Activated CD4-positive, alpha-beta memory T cell treated with anti-CD3 and anti-CD28 coated beads for 36 hours (primary cell): ENCODE data around the gene WDSUB1. TPM values are rescaled to one million over a fixed set of nuclear protein-coding genes. Genes with fewer than 3 reads are reported as not detected.

Experiments used
- CTCF ChIA-PET: fragments of 350-600 bp; sonication (Branson Sonifier 250); formaldehyde crosslinking; loops from one replicate; lab custom pipeline; 2021; ENCODE audit warnings: antibody characterized with exemption, inconsistent platforms; lab: Charles Lee
- POLR2A ChIA-PET: fragments of 350-600 bp; sonication (Branson Sonifier 250); formaldehyde crosslinking; loops from one replicate; lab custom pipeline; 2021; ENCODE audit warnings: antibody characterized with exemption; lab: Charles Lee
- DNase-seq: peaks from one replicate; pipeline ENCODE4 v3.0.0-alpha.2; 2020
- H3K27ac Mint-ChIP-seq: one replicate; pipeline ENCODE4 v1.8.0; 2021; ENCODE audit warnings: mixed read lengths
- H3K27me3 Mint-ChIP-seq: one replicate; pipeline ENCODE4 v1.8.0; 2021; ENCODE audit warnings: mixed read lengths
- H3K36me3 Mint-ChIP-seq: one replicate; pipeline ENCODE4 v1.8.0; 2021; ENCODE audit warnings: mixed read lengths
- H3K4me1 Mint-ChIP-seq: one replicate; pipeline ENCODE4 v1.8.0; 2021; ENCODE audit warnings: low read depth, mixed read lengths
- H3K4me3 Mint-ChIP-seq: one replicate; pipeline ENCODE4 v1.8.0; 2021; ENCODE audit warnings: mild to moderate bottlenecking, mixed read lengths
- H3K9me3 Mint-ChIP-seq: one replicate; pipeline ENCODE4 v1.8.0; 2021; ENCODE audit warnings: mixed read lengths
- intact Hi-C: fragments of 100-400 bp; cut with micrococcal nuclease; formaldehyde crosslinking; loops from one replicate; pipeline ENCODE4 v1.15.1; 2023
- total RNA-seq, 2 experiments: library from RNA; stranded (reverse); gene quantifications; one replicate each; pipeline ENCODE4 v1.2.3, GENCODE V29; 2021

The WDSUB1 gene
- total RNA-seq, 2 experiments from 2014 or later: 5.9 to 6.0 TPM

GRCh38 chr2:159262226-159262625 lies 24.3 kb downstream of the WDSUB1 start:
- H3K4me1 Mint-ChIP-seq: no peaks in the 10 kb centered on the region
- H3K36me3 Mint-ChIP-seq: peaks cover 8% of the 10 kb centered on the region
- no peak overlapping the region for H3K27ac Mint-ChIP-seq
- DNase-seq: no peak
- ChIA-PET CTCF (no interaction called here), POLR2A (no interaction called here)
- no peaks in the 10 kb centered on the region for H3K9me3 Mint-ChIP-seq
- intact Hi-C loops: no loop called here
- H3K27me3 Mint-ChIP-seq: no peaks in the 10 kb centered on the region
- no peak overlapping the region for H3K4me3 Mint-ChIP-seq

GRCh38 chr2:159256159-159256558 lies 30.3 kb downstream of the WDSUB1 start:
- intact Hi-C loops: no loop called here
- Mint-ChIP-seq H3K27ac (no peak overlapping the region), H3K4me1 (no peaks in the 10 kb centered on the region), H3K4me3 (no peak overlapping the region), H3K9me3 (no peaks in the 10 kb centered on the region), H3K27me3 (no peaks in the 10 kb centered on the region), H3K36me3 (peaks cover 2% of the 10 kb centered on the region)
- CTCF ChIA-PET: interaction anchor here (0.9 kb wide), 1 partner anchor 354 kb away, joined by 4 read pairs; no protein-coding TSS in a partner anchor
- POLR2A ChIA-PET: no interaction called here
- DNase-seq: no peak

GRCh38 chr2:159252905-159253304 lies 33.6 kb downstream of the WDSUB1 start:
- CTCF ChIA-PET: no interaction called here

GRCh38 chr2:159251296-159252173 lies 35.0 kb downstream of the WDSUB1 start:
- CTCF ChIA-PET: no interaction called here
- Mint-ChIP-seq H3K4me1 (no peaks in the 10 kb centered on the region), H3K4me3 (no peak overlapping the region), H3K27me3 (no peaks in the 10 kb centered on the region), H3K27ac (no peak overlapping the region), H3K9me3 (no peaks in the 10 kb centered on the region), H3K36me3 (peaks cover 14% of the 10 kb centered on the region)
- DNase-seq: no peak
- intact Hi-C loops: no loop called here
- POLR2A ChIA-PET: no interaction called here

More at GRCh38 chr2:159252905-159253304, 33.6 kb downstream of the WDSUB1 start:
- Mint-ChIP-seq H3K4me1 (no peaks in the 10 kb centered on the region), H3K27me3 (no peaks in the 10 kb centered on the region), H3K27ac (no peak overlapping the region), H3K36me3 (peaks cover 6% of the 10 kb centered on the region), H3K4me3 (no peak overlapping the region), H3K9me3 (no peaks in the 10 kb centered on the region)
- intact Hi-C loops: no loop called here
- no peak for DNase-seq
- POLR2A ChIA-PET: no interaction called here

GRCh38 chr2:159249990-159250715 lies 36.4 kb downstream of the WDSUB1 start:
- no peak for DNase-seq
- H3K9me3 Mint-ChIP-seq: no peaks in the 10 kb centered on the region
- H3K4me3 Mint-ChIP-seq: no peak overlapping the region
- intact Hi-C loops: no loop called here
- peaks cover 20% of the 10 kb centered on the region for H3K36me3 Mint-ChIP-seq
- no peak overlapping the region for H3K27ac Mint-ChIP-seq
- H3K4me1 Mint-ChIP-seq: no peaks in the 10 kb centered on the region
- POLR2A ChIA-PET: no interaction called here
- CTCF ChIA-PET: no interaction called here
- no peaks in the 10 kb centered on the region for H3K27me3 Mint-ChIP-seq

- no peak overlapping the region for H3K27ac Mint-ChIP-seq
- no peaks in the 10 kb centered on the region for H3K27me3 Mint-ChIP-seq
- ChIA-PET POLR2A (interaction anchor here (0.7 kb wide), 1 partner anchor 561 kb away, joined by 4 read pairs; no protein-coding TSS in a partner anchor), CTCF (no interaction called here)
- no peak overlapping the region for H3K4me3 Mint-ChIP-seq
- no peak for DNase-seq
- no peaks in the 10 kb centered on the region for H3K4me1 Mint-ChIP-seq
- no peaks in the 10 kb centered on the region for H3K9me3 Mint-ChIP-seq
- H3K36me3 Mint-ChIP-seq: peaks cover 26% of the 10 kb centered on the region
- intact Hi-C loops: no loop called here
Measured at GRCh38 chr2:159246325-159246988, 40.0 kb downstream of the WDSUB1 start.

GRCh38 chr2:159243529-159243928 lies 43.0 kb downstream of the WDSUB1 start:
- Mint-ChIP-seq H3K27me3 (no peaks in the 10 kb centered on the region), H3K27ac (no peak overlapping the region), H3K9me3 (no peaks in the 10 kb centered on the region), H3K4me3 (no peak overlapping the region), H3K36me3 (peaks cover 37% of the 10 kb centered on the region), H3K4me1 (no peaks in the 10 kb centered on the region)
- POLR2A ChIA-PET: no interaction called here
- intact Hi-C loops: no loop called here
- no peak for DNase-seq
- CTCF ChIA-PET: no interaction called here

GRCh38 chr2:159234868-159235267 lies 51.6 kb downstream of the WDSUB1 start:
- peaks cover 1% of the 10 kb centered on the region for H3K36me3 Mint-ChIP-seq
- no peak overlapping the region for H3K27ac Mint-ChIP-seq
- POLR2A ChIA-PET: no interaction called here
- H3K27me3 Mint-ChIP-seq: no peaks in the 10 kb centered on the region
- intact Hi-C loops: no loop called here
- no peak for DNase-seq
- H3K4me3 Mint-ChIP-seq: no peak overlapping the region
- CTCF ChIA-PET: no interaction called here
- no peaks in the 10 kb centered on the region for H3K9me3 Mint-ChIP-seq
- no peaks in the 10 kb centered on the region for H3K4me1 Mint-ChIP-seq

- Mint-ChIP-seq H3K27ac (no peak overlapping the region), H3K27me3 (no peaks in the 10 kb centered on the region)
- intact Hi-C loops: no loop called here
Measured at GRCh38 chr2:159232456-159233170, 53.9 kb downstream of the WDSUB1 start.

GRCh38 chr2:159230145-159230877 lies 56.2 kb downstream of the WDSUB1 start:
- DNase-seq: no peak
- H3K36me3 Mint-ChIP-seq: no peaks in the 10 kb centered on the region
- no peak overlapping the region for H3K27ac Mint-ChIP-seq
- H3K9me3 Mint-ChIP-seq: no peaks in the 10 kb centered on the region
- H3K27me3 Mint-ChIP-seq: no peaks in the 10 kb centered on the region
- ChIA-PET CTCF (no interaction called here), POLR2A (no interaction called here)
- intact Hi-C loops: no loop called here
- H3K4me1 Mint-ChIP-seq: peaks cover 11% of the 10 kb centered on the region
- H3K4me3 Mint-ChIP-seq: no peak overlapping the region

More at GRCh38 chr2:159232456-159233170, 53.9 kb downstream of the WDSUB1 start:
- no peak overlapping the region for H3K4me3 Mint-ChIP-seq
- no peaks in the 10 kb centered on the region for H3K36me3 Mint-ChIP-seq
- POLR2A ChIA-PET: no interaction called here
- H3K9me3 Mint-ChIP-seq: no peaks in the 10 kb centered on the region
- CTCF ChIA-PET: interaction anchor here (0.7 kb wide), 1 partner anchor 198 kb away, joined by 3 read pairs; no protein-coding TSS in a partner anchor
- H3K4me1 Mint-ChIP-seq: peaks cover 3% of the 10 kb centered on the region
- no peak for DNase-seq

- H3K36me3 Mint-ChIP-seq: no peaks in the 10 kb centered on the region
- POLR2A ChIA-PET: no interaction called here
Measured at GRCh38 chr2:159229476-159230144, 56.9 kb downstream of the WDSUB1 start.

More at GRCh38 chr2:159229476-159230144, 56.9 kb downstream of the WDSUB1 start:
- Mint-ChIP-seq H3K27ac (no peak overlapping the region), H3K9me3 (no peaks in the 10 kb centered on the region), H3K4me3 (no peak overlapping the region), H3K27me3 (no peaks in the 10 kb centered on the region), H3K4me1 (peaks cover 11% of the 10 kb centered on the region)
- no peak for DNase-seq
- CTCF ChIA-PET: no interaction called here
- intact Hi-C loops: no loop called here
